IPS DF 19.7 (cell line): ENCODE data around the gene MTMR10.
A peak's percentile ranks its signal among the peaks of the same experiment; 100 is the strongest.

Experiments
- DNase-seq: peaks from one replicate; pipeline ENCODE4 v3.0.0-alpha.2; 2013; ENCODE audit warnings: low read depth, low spot score

Gene MTMR10

DNA sequence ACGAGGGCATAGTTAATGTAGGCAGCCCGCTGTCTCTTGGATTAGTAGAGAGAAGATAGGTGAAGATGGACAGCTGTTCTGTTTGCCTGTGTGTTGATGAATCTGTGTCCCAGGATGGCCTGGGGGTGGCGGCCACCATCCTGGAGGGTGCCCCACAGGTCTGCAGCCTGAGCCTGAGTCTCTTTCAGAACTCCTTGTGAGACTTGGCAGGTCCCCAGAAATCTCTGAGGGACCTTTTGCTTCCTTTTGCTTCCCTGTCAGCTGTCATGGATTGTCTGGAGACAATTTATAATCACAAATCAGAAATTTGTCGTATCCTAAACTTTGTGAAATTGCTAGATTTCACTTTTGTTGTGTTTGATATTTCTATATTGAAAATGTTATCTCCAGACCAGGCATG lies 70.3 kb downstream of the MTMR10 start:
- DNase-seq: no peak

DNA sequence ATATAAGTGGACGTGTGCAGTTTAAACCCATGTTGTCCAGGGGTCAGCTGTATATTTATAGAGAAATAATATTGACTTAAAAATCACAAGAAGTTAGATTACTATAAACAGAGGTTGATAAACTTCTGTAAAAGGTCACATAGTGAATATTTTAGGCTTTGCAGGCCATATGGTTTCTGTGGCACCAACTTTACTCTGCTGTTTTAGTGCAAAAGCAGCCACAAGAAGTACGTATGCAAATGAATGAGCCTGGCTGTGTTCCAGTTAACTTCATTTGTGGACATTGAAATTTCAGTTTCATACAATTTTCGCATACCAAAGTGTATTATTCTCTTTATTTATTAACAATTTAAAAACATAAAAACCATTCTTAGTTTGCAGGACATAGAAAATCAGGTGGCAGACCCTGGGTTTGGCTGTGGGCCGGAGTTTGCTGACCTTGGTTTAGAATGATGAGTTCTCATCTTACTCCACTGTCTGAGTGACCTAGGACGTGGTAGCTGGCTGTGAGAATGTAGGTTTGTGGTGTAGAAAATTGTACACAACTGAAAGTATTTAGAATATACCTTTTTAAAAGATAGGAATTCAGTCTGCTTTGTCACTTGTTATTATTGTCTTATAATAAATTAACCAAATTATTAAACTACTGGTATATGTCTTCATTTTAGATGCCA lies 71.4 kb downstream of the MTMR10 start:
- no peak for DNase-seq

DNA sequence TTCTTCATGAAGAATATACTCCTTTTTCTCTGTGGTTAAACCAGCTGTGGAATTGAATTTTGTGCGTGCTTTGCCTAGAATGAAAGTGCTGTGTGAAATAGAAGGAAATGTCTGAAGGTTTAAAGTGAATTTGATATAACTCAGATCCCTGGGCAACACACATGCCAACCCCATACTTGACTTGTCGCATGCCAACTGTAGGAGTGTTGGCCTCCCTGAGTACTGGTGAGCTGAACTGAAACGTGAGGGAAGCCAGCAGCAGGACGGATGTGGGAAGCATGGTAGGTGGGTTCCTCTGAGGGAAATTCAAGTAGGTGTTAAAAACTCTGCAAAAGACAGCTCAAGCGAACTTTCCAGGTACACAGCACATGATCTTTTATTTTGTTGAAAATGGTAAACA lies 73.1 kb downstream of the MTMR10 start:
- no peak for DNase-seq

DNA sequence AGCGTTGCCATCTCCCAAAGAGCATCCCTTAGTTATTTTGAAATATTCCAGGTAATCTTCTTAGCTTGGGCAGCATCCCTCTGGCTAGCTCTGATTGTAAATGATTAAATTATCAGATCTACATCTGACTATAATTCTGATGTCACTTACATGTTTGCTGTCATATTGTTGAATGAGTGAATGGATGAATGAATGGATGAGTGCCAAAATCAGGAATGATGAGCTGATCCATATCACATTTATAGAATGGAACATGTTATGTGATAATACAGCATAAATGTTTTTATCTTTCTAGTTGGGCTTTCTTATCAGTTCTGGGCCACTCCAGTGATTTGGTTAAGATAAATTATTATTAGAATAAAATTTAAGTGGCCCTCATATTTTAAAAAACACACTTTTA lies 73.8 kb downstream of the MTMR10 start:
- DNase-seq: no peak

DNA sequence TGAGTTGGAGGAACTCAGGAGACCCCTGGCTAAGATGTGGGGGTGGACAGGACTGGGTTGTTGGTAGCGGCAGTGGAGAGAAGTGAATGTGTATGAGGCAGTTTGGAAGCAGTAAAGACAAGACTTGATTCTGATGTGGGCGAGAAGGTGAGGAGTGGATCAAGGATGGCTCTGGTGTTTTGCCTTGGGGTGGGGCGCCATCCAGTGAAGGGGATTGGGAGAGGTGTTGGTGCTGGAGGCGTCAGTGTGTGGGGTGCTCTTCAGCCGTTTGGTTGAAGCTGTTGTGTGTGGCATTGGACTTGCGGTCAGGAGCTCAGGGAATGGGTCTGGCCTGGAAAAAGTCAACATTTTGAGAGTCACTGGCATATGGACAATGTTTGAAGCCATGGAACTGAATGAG lies 74.4 kb downstream of the MTMR10 start:
- DNase-seq: no peak

DNA sequence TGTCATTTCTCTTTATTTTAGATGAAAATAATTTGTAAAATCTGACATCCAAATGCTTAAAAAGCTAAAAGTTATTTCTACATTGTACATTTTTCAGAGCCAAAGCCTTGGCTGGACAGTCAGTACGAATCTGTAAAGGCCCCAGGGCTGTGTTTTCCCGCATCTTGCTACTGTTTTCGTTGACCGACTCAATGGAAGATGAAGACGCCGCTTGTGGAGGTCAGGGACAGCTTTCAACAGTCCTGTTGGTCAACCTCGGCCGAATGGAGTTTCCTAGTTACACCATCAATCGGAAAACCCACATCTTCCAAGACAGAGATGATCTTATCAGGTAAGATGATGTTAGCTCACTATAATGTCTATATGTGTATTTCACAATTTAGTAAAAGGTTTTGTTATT lies 77.7 kb downstream of the MTMR10 start:
- DNase-seq: no peak

DNA sequence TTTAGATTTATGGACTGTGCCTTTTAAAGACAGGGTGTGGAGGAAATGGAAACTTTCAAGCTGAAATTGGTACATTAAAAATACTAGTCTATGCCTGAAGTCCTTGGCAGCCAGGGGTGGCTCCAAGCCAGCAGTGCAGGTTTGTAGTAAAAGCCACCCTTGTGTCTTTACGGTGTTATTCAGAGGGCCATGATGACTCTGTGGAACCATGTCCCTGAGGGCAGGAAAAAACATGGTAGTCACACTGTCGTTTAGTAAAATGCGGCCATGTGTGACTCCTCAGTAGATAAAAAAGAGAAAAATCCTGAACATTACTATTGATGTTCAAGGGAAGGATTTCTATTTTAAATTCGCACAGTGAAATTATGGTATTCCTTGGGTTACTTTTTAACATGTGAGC lies 85.1 kb downstream of the MTMR10 start:
- DNase-seq: no peak

DNA sequence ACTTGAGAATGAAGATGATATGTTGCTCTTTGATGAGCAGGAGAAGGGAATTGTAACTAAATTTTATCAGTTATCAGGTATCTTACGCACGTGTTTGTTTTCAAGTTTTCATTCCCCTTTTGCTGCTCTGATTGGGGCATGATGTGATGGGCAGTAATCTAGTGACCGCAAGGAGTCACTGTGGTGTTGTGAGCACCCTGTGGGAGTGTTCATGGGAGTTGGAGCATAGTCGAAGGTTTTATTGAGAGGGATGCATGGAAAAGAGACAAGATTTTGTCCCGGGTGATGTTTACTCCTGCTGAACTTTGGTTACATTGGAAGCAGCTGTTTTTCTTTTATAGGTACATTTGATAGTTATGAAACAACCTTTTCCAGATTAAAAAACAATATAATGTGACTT lies 85.6 kb downstream of the MTMR10 start:
- no peak for DNase-seq

DNA sequence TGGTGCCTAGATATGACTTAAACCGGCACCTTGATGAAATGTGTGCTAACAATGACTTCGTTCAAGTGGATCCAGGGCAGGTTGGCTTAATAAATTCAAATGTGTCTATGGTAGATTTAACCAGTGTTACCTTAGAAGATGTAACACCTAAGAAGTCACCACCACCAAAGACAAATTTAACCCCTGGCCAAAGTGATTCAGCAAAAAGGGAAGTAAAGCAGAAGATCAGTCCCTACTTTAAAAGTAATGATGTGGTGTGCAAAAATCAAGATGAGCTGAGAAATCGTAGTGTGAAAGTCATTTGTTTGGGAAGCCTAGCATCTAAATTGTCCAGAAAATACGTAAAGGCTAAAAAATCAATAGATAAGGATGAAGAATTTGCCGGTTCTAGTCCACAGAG lies 86.6 kb downstream of the MTMR10 start:
- no peak for DNase-seq

DNA sequence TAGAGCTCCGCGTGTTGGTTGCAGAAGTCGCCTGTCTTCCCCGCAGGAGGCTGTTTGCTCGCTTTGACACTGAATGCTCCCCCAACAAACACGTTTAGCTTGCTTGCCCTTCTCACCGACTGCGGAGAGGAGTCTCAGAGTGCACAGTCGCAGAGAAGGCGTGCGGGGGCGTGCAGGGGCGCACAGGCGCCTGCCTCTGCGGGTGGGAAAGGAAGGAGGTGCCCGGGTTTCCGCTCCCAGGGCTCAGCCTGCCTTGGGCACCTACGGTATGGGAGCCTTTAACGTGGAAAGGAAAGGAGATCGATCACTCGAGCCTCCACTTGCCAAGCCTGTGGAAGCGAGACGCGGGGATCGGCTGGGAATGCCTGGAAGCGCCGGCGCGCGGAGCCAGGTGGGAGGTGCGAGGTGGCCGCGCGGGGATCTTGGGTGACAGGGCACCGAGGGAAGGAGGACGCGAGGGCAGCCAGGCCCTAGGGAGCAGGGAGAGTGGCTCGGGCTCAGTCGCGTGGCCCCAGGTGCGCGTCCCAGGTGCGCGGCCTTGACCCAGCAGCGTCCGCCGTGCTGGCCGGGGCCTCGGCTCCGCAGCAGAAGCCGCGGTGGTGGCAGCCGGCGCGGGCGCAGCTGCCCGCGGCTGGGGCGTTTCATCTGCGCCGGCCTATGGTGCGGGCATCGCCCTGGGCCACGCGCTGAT lies 87.8 kb downstream of the MTMR10 start, which contains the start of gene FAN1:
Gene FAN1 (plus strand): TSS at position 419 of the 691 bp plus-strand sequence. CDS start 749 bp downstream, outside the sequence.
- peak; percentile 81 for DNase-seq

DNA sequence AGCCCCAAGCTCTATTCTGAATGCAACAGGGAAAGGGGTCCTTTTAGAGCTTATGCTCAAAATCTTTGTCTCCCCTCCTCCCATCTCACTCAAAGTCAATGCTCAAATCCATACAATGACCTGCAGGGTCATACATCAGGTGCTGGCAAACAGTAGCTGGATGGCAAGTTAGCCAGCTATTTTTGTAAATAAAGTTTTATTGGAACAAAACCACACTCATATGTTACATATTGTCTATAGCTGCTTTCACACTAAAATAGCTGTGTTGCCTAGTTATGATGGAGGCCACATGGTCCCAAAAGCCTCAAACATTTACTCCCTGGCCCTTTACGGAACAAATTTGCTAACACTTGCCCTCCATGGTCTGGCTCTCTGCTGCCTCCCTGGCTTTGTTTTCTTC lies 89.5 kb downstream of the MTMR10 start:
- DNase-seq: no peak

DNA sequence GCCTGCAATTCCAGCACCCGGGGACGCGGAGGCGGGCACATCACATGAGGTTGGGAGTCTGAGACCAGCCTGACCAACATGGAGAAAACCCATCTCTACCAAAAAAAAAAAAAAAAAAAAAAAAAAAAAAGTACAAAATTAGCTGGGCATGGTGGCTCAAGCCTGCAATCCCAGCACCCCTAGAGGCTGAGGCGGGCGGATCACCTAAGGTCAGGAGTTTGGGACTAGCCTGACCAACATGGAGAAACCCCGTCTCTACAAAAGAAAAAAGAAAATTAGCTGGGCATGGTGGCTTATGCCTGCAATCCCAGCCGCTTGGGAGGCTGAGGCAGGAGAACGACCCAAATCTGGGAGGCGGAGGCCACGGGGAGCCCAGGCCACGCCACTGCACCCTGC lies 95.2 kb downstream of the MTMR10 start:
- no peak for DNase-seq

DNA sequence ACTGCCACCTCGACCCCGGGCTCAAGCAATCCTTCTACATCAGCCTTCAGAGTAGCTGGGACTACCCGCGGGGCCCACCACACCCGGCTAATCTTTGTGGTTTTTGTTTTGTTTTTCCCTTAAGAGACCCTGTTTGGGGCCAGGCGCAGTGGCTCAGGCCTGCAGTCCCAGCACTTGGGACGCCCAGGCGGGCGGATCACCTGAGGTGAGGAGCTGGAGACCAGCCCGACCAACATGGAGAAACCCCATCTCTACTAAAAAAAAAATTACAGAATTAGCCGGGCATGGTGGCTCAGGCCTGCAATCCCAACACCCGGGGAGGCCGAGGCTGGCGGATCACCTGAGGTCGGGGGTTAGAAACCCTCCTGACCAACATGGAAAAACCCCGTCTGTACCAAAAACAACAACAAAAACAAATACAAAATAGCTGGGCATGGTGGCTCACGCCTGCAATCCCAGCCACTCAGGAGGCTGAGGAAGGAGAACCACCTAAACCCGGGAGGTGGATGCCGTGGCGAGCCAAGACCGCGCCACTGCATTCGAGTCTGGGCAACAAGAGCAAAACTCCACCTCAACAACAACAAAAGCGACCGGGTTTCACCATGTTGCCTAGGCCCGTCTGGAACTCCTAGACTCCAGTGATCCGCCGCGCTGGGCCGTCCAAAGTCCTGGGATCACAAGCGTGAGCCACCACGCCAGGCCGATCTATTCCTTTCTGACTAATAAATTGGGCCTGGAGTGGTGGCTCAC lies 95.8 kb downstream of the MTMR10 start:
- no peak for DNase-seq

DNA sequence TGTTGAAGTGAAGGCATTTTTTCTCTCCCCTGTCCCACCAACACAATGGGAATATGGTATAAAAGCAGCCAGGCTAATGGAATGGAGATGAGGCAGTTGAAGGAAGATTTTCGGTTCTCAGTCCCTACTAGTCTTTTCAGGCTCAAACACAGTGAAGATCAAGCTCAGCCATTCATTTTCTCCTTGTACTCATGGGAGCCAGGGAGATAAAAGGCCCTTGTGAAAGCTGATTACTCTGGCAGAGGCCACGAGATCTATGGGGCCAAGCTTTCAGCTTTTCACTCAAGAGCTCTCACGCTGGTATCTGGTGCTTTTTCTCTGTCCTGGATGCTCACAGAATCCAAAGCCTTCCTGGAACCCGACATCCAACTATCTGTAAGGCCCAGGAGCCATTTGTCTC lies 102.2 kb downstream of the MTMR10 start:
- no peak for DNase-seq
